ENCODE results near the gene CFAP251.
"Not testable (repeated sequence)": the region's sequence is repeated elsewhere in the genome, so short reads cannot be mapped to it uniquely, and the experiment has no call there.

CFAP251 gene

DNA sequence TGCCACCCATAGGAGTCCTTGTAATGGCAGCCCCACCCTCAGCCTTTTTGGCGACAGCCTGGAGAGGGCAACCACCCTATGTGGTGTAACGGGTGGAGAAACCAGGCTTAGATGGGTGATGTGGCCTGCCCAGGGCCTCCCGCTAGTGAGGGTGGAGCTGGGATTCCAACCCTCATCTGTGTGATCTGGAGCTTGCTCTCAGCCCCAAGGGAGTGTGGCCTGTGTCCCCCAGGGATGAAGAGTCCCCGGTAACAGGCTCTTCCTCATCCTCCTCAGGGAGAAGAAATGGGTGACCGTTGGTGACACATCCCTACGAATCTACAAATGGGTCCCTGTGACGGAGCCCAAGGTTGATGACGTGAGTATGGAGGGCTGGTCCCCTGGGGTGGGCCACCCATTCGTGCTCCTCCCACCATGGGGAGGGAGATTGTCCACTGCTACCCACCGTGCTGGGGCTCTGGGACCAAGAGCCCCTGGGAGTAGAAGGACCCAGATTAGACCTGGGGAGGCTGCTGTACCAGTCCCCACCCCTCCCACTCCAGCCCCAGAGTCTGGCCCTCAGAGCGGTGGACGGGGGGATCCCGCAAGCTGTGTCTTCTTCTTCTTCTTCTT is 112.1 kb downstream of the CFAP251 start:
- DNase-seq = no peak

GRCh38 chr12:122031342-122032216 is 113.2 kb downstream of the CFAP251 start:
- no peak for DNase-seq

DNA sequence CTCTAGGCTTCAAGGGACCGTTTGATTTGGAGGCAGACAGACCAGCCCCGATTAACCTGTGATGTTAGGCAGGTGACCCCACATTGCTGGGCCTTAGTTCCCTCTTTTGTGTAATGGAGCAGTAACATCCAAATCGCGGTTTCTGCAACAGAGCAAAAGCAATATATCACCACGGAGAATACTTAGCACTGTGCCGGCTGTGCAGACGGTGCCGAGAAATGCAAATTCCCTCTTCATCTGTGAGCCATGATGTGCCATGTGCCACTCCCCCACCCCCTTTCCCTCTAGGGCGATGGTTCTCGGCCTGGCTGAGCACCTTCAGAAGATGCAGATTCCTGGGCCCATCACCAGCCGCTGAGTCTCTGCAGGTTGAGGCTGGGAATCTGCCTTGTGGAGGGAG is 114.2 kb downstream of the CFAP251 start:
- DNase-seq = no peak

DNA sequence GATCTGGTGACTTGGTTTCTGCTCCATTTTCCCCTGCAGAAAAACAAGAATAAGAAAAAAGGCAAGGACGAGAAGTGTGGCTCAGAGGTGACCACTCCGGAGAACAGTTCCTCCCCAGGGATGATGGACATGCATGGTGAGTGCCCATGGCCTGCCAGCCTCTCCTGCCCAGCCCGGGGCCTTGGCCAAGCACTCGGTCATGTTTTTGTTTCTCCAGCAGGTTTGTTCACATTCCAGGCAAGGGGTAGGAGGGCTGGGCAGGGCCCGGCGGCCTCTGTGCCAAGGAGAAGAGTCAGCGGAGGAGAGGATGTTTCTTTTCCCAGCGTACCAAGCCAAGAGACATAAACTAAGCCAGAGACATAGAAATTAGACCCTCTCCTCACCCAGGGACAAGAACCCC is 116.9 kb downstream of the CFAP251 start:
- DNase-seq = no peak

DNA sequence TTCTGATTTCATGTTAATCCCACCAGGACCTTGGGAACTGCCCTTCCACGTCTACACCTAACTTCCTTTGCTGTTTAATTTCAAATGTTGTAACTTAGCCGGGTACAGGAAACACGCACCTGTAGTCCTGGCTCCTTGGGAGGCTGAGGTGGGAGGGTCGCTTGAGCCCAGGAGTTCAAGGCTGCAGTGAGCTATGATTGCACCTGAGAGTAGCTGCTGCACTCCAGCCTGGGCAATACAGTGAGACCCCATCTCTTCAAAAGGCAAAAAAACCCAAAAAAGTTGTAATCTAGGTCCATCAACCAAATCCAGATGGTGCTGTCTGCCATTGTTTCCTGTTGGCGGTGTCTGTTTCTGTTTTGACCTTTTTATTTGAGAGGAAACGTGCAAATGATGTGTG is 117.8 kb downstream of the CFAP251 start:
- DNase-seq = no peak

- no peak for DNase-seq
These were observed 122.4 kb downstream of the CFAP251 start for GRCh38 chr12:122040579-122041386.

DNA sequence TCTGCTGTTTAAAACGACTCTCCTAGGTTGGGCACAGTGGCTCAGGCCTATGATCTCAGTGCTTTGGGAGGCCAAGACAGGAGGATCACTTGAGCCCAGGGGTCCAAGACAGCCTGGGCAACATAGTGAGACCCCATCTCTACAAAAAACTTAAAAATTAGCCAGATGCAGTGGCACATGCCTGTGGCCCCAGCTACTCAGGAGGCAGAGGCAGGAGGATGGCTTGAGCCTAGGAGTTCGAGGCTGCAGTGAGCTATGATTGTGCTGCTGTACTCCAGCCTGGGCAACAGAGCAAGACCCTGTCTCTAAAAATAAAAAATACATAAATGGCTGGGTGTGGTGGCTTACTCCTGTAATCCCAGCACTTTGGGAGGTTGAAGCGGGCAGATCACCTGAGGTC is 123.1 kb downstream of the CFAP251 start:
- DNase-seq = not testable (repeated sequence)

- no peak for DNase-seq
These were observed 124.5 kb downstream of the CFAP251 start for GRCh38 chr12:122042910-122043309.

- DNase-seq = no peak
These were observed 125.1 kb downstream of the CFAP251 start for GRCh38 chr12:122043476-122043875.

DNA sequence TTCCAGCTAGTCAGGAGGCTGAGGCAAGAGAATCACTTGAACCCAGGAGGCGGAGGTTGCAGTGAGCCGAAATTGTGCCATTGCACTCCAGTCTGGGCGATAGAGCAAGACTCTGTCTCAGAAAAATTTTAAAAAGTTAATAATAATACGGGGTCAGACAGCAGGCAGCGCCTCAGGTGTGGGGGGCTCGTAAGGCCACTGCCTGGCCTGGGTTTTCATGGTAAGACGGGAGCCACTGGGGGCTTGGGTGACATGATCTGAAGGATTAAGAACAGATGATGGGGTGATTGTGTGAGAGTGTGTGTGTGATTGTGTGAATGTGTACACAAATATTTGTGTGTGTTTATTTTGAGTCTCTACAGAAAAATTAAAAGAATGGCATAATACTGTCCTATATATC is 126.9 kb downstream of the CFAP251 start:
- no peak for DNase-seq

GRCh38 chr12:122046145-122046544 is 127.8 kb downstream of the CFAP251 start:
- DNase-seq = no peak

DNA sequence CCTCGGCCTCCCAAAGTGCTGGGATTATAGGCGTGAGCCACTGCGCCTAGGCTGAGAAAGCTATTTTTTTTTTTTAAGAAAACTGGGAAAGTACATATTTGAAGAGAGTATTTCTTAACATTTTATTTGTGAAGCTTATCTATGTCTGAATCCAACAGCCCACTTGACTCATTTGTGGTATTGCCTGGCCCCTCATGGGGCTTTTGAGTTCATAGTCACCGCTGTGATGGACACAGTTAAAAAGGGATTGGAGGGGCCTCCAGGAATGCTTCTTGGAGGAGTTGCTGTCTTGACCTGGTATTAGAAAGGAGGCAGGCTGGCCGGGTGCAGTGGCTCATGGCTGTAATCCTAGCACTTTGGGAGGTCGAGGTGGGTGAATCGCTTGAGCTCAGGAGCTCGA is 129.8 kb downstream of the CFAP251 start:
- no peak for DNase-seq

GRCh38 chr12:122049827-122050226 is 131.4 kb downstream of the CFAP251 start:
- DNase-seq = no peak

- no peak for DNase-seq
These were observed 132.3 kb downstream of the CFAP251 start for GRCh38 chr12:122050706-122051105.

- no peak for DNase-seq
These were observed 133.0 kb downstream of the CFAP251 start for GRCh38 chr12:122051231-122051876.

DNA sequence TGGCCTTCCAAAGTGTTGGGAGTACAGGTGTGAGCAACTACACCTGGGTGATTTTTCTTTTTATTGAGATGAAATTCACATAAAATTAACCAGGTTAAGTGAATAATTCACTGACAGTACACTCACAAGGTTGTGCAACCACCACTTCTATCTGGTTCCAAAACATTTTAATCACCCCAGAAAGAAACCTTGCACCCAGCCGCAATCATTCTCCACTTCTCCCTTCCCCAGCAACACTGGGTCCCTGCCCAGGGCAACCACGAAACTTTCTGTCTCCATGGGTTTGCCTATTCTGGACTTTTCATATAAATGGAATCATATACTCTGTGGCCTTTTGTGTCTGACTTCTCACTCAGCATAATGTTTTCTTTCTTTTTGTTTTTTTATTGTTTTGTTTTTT is 133.9 kb downstream of the CFAP251 start:
- no peak for DNase-seq

Data from DMS79 treated with DMSO at 0.1 percent for 48 hours (cell line).